Activated CD8-positive, alpha-beta T cell treated with anti-CD3 and anti-CD28 coated beads for 36 hours (primary cell): ENCODE results near the gene CAMK1. TPM values are rescaled to one million over a fixed set of nuclear protein-coding genes. Genes with fewer than 3 reads are reported as not detected.

Experiments
- ATAC-seq: fragments of 200-7000 bp; cut with Tn5 transposase; one replicate; pipeline ENCODE4 v1.10.0; 2021; ENCODE audit warnings: mild to moderate bottlenecking, moderate library complexity
- CTCF ChIA-PET: fragments of 350-600 bp; sonication (Branson Sonifier 250); formaldehyde crosslinking; loops from one replicate; lab custom pipeline; 2021; ENCODE audit warnings: antibody characterized with exemption; lab: Charles Lee
- POLR2A ChIA-PET: fragments of 350-600 bp; sonication (Branson Sonifier 250); formaldehyde crosslinking; loops from one replicate; lab custom pipeline; 2021; ENCODE audit warnings: antibody characterized with exemption; lab: Charles Lee
- DNase-seq: peaks from one replicate; pipeline ENCODE4 v3.0.0-alpha.2; 2020
- H3K27ac Mint-ChIP-seq: one replicate; pipeline ENCODE4 v1.8.0; 2021; ENCODE audit warnings: mild to moderate bottlenecking, mixed read lengths
- H3K27me3 Mint-ChIP-seq: one replicate; pipeline ENCODE4 v1.8.0; 2021; ENCODE audit warnings: mixed read lengths
- H3K36me3 Mint-ChIP-seq: one replicate; pipeline ENCODE4 v1.8.0; 2021; ENCODE audit warnings: low read depth, mixed read lengths
- H3K4me1 Mint-ChIP-seq: one replicate; pipeline ENCODE4 v1.8.0; 2021; ENCODE audit warnings: low read depth, mixed read lengths
- H3K4me3 Mint-ChIP-seq: one replicate; pipeline ENCODE4 v1.8.0; 2021; ENCODE audit warnings: mild to moderate bottlenecking, moderate library complexity, mixed read lengths
- H3K9me3 Mint-ChIP-seq: one replicate; pipeline ENCODE4 v1.8.0; 2021; ENCODE audit warnings: mixed read lengths
- CTCF ChIP-seq: fragments of 200-600 bp; IDR thresholded peaks from one replicate; pipeline ENCODE4 v1.8.0; 2022; ENCODE audit warnings: antibody characterized with exemption, mild to moderate bottlenecking
- intact Hi-C: fragments of 100-400 bp; cut with micrococcal nuclease; formaldehyde crosslinking; loops from one replicate; pipeline ENCODE4 v1.10.0; 2022
- total RNA-seq, 2 experiments: library from RNA; stranded (reverse); gene quantifications; one replicate each; pipeline ENCODE4 v1.2.3, GENCODE V29; 2021

Gene CAMK1
- total RNA-seq, 2 experiments from 2014 or later, result 41.7 to 45.7 TPM

- DNase-seq, result no peak
- ChIA-PET POLR2A (interaction anchor here (0.6 to 3.8 kb wide), 10 partner anchors 9 to 372 kb away, joined by 3 to 25 read pairs (median 4); partner anchors contain the start of gene BRPF1), CTCF (no interaction called here)
- Mint-ChIP-seq H3K36me3 (peaks cover 28% of the 10 kb centered on the region), H3K27ac (no peak overlapping the region), H3K4me3 (peak overlapping the region; percentile 82), H3K27me3 (no peaks in the 10 kb centered on the region), H3K4me1 (peaks cover 32% of the 10 kb centered on the region), H3K9me3 (no peaks in the 10 kb centered on the region)
- intact Hi-C loops, result no loop called here
- no peak for TF ChIP-seq CTCF
- no peak for ATAC-seq
Observed at GRCh38 chr3:9768141-9768775, 1.5 kb downstream of the CAMK1 start.

GRCh38 chr3:9767418-9767817 is 2.3 kb downstream of the CAMK1 start:
- Mint-ChIP-seq H3K4me3 (peak overlapping the region; percentile 16), H3K4me1 (peaks cover 32% of the 10 kb centered on the region), H3K27me3 (no peaks in the 10 kb centered on the region), H3K9me3 (no peaks in the 10 kb centered on the region), H3K36me3 (peaks cover 28% of the 10 kb centered on the region), H3K27ac (no peak overlapping the region)
- ChIA-PET CTCF (interaction anchor here (0.7 kb wide), 1 partner anchor 164 kb away, joined by 4 read pairs; no protein-coding TSS in a partner anchor), POLR2A (interaction anchor here (1.0 to 3.8 kb wide), 3 partner anchors 10 to 36 kb away, joined by 3 to 25 read pairs (median 6); partner anchors contain the start of gene BRPF1)
- no peak for DNase-seq
- no peak for TF ChIP-seq CTCF
- intact Hi-C loops, result no loop called here
- ATAC-seq, result no peak

- Mint-ChIP-seq H3K27me3 (no peaks in the 10 kb centered on the region), H3K36me3 (peaks cover 34% of the 10 kb centered on the region), H3K27ac (no peak overlapping the region), H3K4me3 (no peak overlapping the region), H3K9me3 (no peaks in the 10 kb centered on the region), H3K4me1 (peaks cover 32% of the 10 kb centered on the region)
- ChIA-PET CTCF (no interaction called here), POLR2A (interaction anchor here (1.4 to 3.8 kb wide), 3 partner anchors 10 to 12 kb away, joined by 6 to 25 read pairs (median 8); no protein-coding TSS in a partner anchor)
- TF ChIP-seq CTCF, result no peak
- no peak for DNase-seq
- ATAC-seq, result no peak
- intact Hi-C loops, result no loop called here
Observed at GRCh38 chr3:9765865-9766264, 3.9 kb downstream of the CAMK1 start.

GRCh38 chr3:9762871-9763270 is 6.9 kb downstream of the CAMK1 start:
- ATAC-seq (no peak), DNase-seq (no peak)
- peaks cover 10% of the 10 kb centered on the region for H3K4me1 Mint-ChIP-seq
- ChIA-PET POLR2A (interaction anchor here (0.9 to 3.0 kb wide), 6 partner anchors 8 to 20 kb away, joined by 3 to 9 read pairs (median 6); partner anchors contain the start of gene OGG1), CTCF (no interaction called here)
- no peak for TF ChIP-seq CTCF
- no peaks in the 10 kb centered on the region for H3K9me3 Mint-ChIP-seq
- no peak overlapping the region for H3K4me3 Mint-ChIP-seq
- peaks cover 54% of the 10 kb centered on the region for H3K36me3 Mint-ChIP-seq
- no peak overlapping the region for H3K27ac Mint-ChIP-seq
- intact Hi-C loops, result no loop called here
- no peaks in the 10 kb centered on the region for H3K27me3 Mint-ChIP-seq

- Mint-ChIP-seq H3K9me3 (no peaks in the 10 kb centered on the region), H3K27me3 (no peaks in the 10 kb centered on the region), H3K36me3 (peaks cover 51% of the 10 kb centered on the region), H3K4me3 (no peak overlapping the region), H3K27ac (no peak overlapping the region), H3K4me1 (peaks cover 4% of the 10 kb centered on the region)
- no peak for TF ChIP-seq CTCF
- CTCF ChIA-PET, result no interaction called here
- intact Hi-C loops, result no loop called here
- ATAC-seq (no peak), DNase-seq (no peak)
- POLR2A ChIA-PET, result interaction anchor here (1.7 kb wide), 1 partner anchor 9 kb away, joined by 5 read pairs; no protein-coding TSS in a partner anchor
Observed at GRCh38 chr3:9761919-9762318, 7.8 kb downstream of the CAMK1 start.
